Measurements from ENCODE around the gene ADAMTSL2. TPM values are rescaled to one million over a fixed set of nuclear protein-coding genes. Genes with fewer than 3 reads are reported as not detected.

Gene ADAMTSL2
- total and polyA plus RNA-seq, 10 donors = 1.6 to 11.7 (median 4.3) TPM

DNA sequence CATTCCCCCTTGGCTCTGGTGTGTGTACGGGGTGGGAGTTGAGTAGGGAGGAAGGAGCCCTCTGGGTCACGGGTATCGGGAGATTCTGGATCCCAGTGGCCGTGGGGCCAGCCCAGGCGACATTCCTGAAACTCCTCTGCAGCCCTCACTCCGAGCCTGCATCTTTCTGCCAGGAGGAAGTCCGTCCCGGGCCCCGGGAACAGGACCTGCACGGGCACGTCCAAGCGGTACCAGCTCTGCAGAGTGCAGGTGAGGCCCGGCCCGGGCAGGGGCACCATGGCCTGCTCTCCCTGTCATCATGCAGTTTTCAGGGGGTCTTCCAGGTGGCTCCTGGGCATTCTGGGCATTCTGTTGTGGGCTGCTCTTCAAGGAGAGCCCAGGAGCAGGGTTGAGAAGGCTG lies 3.7 kb downstream of the ADAMTSL2 start:
- Histone ChIP-seq H3K27me3 (replicated peaks in 1 of 7) (peaks cover 0 to 66% (median 19%) of the 10 kb centered on the region in 7 donors), H3K4me3 (no peak overlapping the region), H3K27ac (peak overlapping the region in 1 of 8 donors; percentile 66), H3K4me1 (peaks cover 9 to 62% (median 39%) of the 10 kb centered on the region in 6 donors), H3K36me3 (peaks cover 0 to 6% (median 0%) of the 10 kb centered on the region in 6 donors), H3K9me3 (no peaks in the 10 kb centered on the region)
- 85 to 94% (median 88%) methylated on average over 13 to 14 of the region's 14 CpGs for WGBS, 5 donors
- no peak for DNase-seq
- TF ChIP-seq, protein P1, sequence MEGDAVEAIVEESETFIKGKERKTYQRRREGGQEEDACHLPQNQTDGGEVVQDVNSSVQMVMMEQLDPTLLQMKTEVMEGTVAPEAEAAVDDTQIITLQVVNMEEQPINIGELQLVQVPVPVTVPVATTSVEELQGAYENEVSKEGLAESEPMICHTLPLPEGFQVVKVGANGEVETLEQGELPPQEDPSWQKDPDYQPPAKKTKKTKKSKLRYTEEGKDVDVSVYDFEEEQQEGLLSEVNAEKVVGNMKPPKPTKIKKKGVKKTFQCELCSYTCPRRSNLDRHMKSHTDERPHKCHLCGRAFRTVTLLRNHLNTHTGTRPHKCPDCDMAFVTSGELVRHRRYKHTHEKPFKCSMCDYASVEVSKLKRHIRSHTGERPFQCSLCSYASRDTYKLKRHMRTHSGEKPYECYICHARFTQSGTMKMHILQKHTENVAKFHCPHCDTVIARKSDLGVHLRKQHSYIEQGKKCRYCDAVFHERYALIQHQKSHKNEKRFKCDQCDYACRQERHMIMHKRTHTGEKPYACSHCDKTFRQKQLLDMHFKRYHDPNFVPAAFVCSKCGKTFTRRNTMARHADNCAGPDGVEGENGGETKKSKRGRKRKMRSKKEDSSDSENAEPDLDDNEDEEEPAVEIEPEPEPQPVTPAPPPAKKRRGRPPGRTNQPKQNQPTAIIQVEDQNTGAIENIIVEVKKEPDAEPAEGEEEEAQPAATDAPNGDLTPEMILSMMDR (IDR thresholded peaks at IDR 0.05 in 8 of 11, conservative IDR thresholded peaks at IDR 0.05 in 3 of 11) = no peak
- no peak for TF ChIP-seq POLR2A (IDR thresholded peaks at IDR 0.05)
- no peak for TF ChIP-seq POLR2AphosphoS5 (IDR thresholded peaks at IDR 0.05)
- intact Hi-C loops (cut with DNase I; ENCODE audit: low total_unique reads) = loop anchor here (10.0 kb wide), 1 partner anchor 187 kb away; no protein-coding TSS in a partner anchor

DNA sequence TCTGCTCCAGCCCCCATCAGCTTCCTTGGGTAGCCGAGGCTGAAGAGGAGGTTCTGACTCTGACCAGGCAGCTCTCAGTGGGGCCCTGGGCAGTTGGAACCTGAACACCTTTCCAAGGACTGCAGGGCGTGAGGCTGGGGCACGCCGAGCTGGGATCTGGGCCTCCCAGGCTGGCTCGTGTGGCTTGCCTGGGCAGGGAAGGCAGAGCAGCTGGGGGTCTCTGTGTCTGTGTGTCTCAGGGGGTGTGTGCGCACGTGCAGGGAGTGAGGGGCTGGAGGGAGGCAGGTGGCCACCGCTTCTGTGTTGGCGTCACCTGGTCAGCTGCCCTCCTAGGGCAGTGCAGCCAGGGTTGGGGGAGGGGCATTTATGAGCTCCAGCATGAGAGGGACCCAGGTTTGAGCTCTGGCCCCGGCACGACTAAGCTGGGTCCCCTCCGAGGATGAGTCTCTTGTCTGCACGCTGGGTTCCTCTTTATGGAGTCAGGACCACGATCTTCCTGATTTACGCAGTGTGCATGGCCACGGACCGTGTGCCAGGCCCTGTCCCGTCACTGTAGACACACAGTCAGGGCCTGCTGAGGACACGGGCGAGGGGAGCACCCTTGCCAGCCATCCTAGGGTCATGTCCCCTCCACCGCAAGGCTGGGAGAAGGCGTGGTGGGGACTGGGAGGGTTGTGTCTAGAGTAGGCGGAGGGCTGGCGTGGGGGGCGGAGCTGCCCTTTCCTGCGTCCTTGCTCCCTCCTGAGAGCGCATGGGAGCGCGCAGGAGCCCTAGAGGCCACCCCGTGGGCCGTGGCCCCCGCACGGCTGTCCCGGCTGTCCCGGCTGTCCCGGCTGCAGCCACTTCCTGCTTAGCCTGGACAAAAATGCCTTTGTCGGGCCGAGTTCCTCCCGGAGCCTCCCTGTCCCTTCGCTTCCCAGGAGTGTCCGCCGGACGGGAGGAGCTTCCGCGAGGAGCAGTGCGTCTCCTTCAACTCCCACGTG lies 4.6 kb downstream of the ADAMTSL2 start:
- DNase-seq = no peak
- H3K9me3 ChIP-seq = no peaks in the 10 kb centered on the region
- H3K4me3 ChIP-seq = peak overlapping the region in 3 of 8 donors; percentile 15 to 39 (median 29)
- H3K27me3 ChIP-seq (replicated peaks in 1 of 7) = peaks cover 0 to 56% (median 19%) of the 10 kb centered on the region in 7 donors
- peak in 2 of 3 donors; percentile 69 to 81 for TF ChIP-seq POLR2AphosphoS5 (IDR thresholded peaks at IDR 0.05)
- no peak for TF ChIP-seq POLR2A (IDR thresholded peaks at IDR 0.05)
- intact Hi-C loops (cut with DNase I; ENCODE audit: low total_unique reads) = loop anchor here (10.0 kb wide), 1 partner anchor 186 kb away; no protein-coding TSS in a partner anchor
- H3K4me1 ChIP-seq = peaks cover 7 to 58% (median 32%) of the 10 kb centered on the region in 6 donors
- H3K36me3 ChIP-seq = peaks cover 0 to 6% (median 0%) of the 10 kb centered on the region in 6 donors
- WGBS, 5 donors = 25 to 64% (median 40%) methylated on average over 15 to 47 of the region's 47 CpGs
- peak overlapping the region in 5 of 8 donors; percentile 58 to 76 (median 65) for H3K27ac ChIP-seq

DNA sequence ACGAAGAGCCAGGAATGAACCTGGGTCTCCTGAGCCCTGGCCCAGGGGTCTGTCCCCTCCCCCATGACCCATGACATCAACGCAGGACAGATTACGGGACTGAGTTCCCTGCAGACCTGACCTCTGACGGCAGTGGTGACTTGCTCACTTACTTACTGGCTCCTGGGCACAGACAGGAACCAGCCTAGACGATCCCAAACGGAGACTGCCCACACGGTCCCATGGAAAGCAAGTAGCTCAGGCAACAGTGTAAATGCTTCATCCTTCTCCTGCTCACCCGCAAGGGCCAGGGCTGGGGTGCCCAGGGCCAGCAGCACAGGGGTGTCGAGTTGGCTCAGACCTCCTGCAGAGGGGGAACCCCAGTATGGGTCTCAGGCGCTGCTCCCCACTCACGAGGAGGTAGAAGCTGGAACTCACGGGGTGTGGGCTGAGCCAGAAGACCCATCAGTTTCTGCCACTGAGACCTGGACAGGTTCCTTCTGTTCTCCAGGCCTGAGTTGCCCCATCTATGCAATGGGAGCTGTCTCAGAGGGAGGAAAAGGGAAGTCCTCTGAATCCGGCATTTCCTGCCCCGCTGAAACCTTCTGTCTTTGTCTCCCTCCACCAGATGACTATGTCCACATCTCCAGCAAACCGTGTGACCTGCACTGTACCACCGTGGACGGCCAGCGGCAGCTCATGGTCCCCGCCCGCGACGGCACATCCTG lies 5.6 kb downstream of the ADAMTSL2 start:
- Histone ChIP-seq H3K36me3 (peaks cover 0 to 6% (median 0%) of the 10 kb centered on the region in 6 donors), H3K9me3 (no peaks in the 10 kb centered on the region), H3K27me3 (replicated peaks in 1 of 7) (peaks cover 0 to 46% (median 12%) of the 10 kb centered on the region in 7 donors), H3K27ac (peak overlapping the region in 5 of 8 donors; percentile 58 to 76 (median 65)), H3K4me1 (peaks cover 7 to 58% (median 28%) of the 10 kb centered on the region in 6 donors), H3K4me3 (peak overlapping the region in 2 of 8 donors; percentile 15 to 39)
- DNase-seq = no peak
- WGBS, 5 donors = 34 to 41% (median 38%) methylated on average over 19 to 22 of the region's 22 CpGs
- TF ChIP-seq, protein P1 (IDR thresholded peaks at IDR 0.05 in 8 of 11, conservative IDR thresholded peaks at IDR 0.05 in 3 of 11) = no peak
- TF ChIP-seq POLR2A (IDR thresholded peaks at IDR 0.05) = no peak
- TF ChIP-seq POLR2AphosphoS5 (IDR thresholded peaks at IDR 0.05) = no peak
- intact Hi-C loops (cut with DNase I; ENCODE audit: low total_unique reads) = loop anchor here (10.0 kb wide), 1 partner anchor 185 kb away; no protein-coding TSS in a partner anchor

DNA sequence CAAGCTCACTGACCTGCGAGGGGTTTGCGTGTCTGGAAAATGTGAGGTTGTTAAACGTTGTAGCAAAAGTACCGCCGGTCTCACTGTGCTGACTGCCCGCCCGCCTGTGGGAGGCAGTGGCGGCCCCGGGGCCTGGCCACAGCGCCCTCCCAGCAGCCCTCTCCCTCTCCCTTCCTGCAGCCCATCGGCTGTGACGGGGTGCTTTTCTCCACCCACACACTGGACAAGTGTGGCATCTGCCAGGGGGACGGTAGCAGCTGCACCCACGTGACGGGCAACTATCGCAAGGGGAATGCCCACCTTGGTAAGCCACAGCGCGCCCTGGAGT lies 6.2 kb downstream of the ADAMTSL2 start:
- Histone ChIP-seq H3K4me3 (peak overlapping the region in 1 of 8 donors; percentile 34), H3K4me1 (peaks cover 13 to 58% (median 30%) of the 10 kb centered on the region in 6 donors), H3K27ac (peak overlapping the region in 2 of 8 donors; percentile 58 to 61), H3K36me3 (peaks cover 0 to 6% (median 0%) of the 10 kb centered on the region in 6 donors), H3K9me3 (no peaks in the 10 kb centered on the region), H3K27me3 (replicated peaks in 1 of 7) (peaks cover 0 to 41% (median 12%) of the 10 kb centered on the region in 7 donors)
- 24 to 55% (median 48%) methylated on average over 12 to 18 of the region's 18 CpGs for WGBS, 5 donors
- no peak for TF ChIP-seq POLR2A (IDR thresholded peaks at IDR 0.05)
- TF ChIP-seq POLR2AphosphoS5 (IDR thresholded peaks at IDR 0.05) = no peak
- TF ChIP-seq, protein P1 (IDR thresholded peaks at IDR 0.05 in 8 of 11, conservative IDR thresholded peaks at IDR 0.05 in 3 of 11) = no peak
- intact Hi-C loops (cut with DNase I; ENCODE audit: low total_unique reads) = no loop called here
- no peak for DNase-seq

All from spleen (tissue), 11 donors.